Suppressor macrophage (primary cell): ENCODE data around the gene LIPE.
A peak's percentile ranks its signal among the peaks of the same experiment; 100 is the strongest.
"Not testable (repeated sequence)": the region's sequence is repeated elsewhere in the genome, so short reads cannot be mapped to it uniquely, and the experiment has no call there.

Experiments used
- DNase-seq, 4 experiments: peaks; one replicate each; pipeline ENCODE4 v3.0.0-alpha.2; 2020 to 2022
- total RNA-seq, 17 experiments: gene quantifications; one replicate each; lab custom pipeline; 2026; ENCODE audit warnings: mixed read lengths in 6 of 17, inconsistent platforms in 3 of 17; lab: John Stamatoyannopoulos, UW

Gene LIPE, protein sequence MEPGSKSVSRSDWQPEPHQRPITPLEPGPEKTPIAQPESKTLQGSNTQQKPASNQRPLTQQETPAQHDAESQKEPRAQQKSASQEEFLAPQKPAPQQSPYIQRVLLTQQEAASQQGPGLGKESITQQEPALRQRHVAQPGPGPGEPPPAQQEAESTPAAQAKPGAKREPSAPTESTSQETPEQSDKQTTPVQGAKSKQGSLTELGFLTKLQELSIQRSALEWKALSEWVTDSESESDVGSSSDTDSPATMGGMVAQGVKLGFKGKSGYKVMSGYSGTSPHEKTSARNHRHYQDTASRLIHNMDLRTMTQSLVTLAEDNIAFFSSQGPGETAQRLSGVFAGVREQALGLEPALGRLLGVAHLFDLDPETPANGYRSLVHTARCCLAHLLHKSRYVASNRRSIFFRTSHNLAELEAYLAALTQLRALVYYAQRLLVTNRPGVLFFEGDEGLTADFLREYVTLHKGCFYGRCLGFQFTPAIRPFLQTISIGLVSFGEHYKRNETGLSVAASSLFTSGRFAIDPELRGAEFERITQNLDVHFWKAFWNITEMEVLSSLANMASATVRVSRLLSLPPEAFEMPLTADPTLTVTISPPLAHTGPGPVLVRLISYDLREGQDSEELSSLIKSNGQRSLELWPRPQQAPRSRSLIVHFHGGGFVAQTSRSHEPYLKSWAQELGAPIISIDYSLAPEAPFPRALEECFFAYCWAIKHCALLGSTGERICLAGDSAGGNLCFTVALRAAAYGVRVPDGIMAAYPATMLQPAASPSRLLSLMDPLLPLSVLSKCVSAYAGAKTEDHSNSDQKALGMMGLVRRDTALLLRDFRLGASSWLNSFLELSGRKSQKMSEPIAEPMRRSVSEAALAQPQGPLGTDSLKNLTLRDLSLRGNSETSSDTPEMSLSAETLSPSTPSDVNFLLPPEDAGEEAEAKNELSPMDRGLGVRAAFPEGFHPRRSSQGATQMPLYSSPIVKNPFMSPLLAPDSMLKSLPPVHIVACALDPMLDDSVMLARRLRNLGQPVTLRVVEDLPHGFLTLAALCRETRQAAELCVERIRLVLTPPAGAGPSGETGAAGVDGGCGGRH
- total RNA-seq, result 0 to 2.9 (median 0.10) reads per million in 17 experiments

DNA sequence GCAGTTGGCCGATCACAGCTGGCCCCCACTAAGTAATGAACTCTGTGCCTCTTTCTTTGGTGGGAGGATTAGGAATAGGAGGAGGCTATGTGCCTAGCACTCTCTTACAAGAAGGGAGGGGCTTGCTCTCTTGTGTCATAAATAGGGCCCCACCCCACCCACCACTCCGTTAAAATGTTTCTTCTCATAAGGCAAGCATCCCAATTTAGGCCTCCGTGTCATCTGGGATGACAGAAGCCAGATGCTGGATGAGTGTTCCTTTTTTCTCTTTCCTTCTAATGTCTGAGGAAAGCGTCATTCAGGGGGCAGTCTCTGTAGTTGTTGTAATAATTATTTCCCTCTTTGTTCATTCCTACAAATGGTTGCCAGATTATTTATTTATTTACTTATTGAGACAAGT is at the start of gene LIPE:
Gene LIPE, minus strand, starts transcription at position 76 of the 400 bp plus-strand sequence. CDS start 239 bp downstream, outside the sequence.
- peak in 1 of 4 experiments; percentile 19 for DNase-seq

DNA sequence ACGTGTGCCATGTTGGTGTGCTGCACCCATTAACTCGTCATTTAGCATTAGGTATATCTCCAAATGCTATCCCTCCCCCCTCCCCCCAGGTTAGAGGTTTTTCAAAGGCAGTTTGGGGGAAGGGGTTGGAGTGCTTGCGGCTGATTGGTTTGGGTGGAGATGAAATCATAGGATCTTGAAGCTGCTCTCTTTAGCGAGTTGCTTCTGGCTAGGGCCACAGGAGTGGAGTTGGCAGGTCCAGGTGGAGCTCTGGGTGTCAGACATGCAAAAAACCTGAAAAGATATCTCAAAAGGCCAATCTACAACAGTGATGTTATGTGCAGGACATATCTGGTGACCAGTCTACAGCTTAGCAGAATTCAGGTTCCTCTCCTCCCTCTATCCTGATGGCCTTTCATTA is 48.2 kb upstream of the LIPE start:
- DNase-seq, result no peak

DNA sequence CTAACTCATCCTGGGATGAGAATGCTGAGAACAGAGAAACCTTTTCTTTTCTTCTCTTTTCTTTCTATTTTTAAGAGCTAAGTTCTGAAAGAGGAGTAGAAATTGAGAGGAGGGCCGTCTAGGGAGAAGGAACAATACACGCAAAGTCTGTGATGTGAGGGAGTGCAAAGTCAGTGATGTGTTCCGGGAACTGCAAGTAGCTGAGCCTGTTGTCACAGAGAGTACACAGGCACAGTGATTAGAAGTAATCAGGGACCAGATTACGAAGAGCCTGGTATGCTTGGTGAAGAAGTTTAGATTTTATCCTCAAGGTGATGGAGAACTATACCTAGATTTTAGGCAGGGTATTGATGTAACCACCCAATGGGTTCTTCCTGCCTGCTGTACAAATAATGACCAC is 47.6 kb upstream of the LIPE start:
- no peak for DNase-seq

DNA sequence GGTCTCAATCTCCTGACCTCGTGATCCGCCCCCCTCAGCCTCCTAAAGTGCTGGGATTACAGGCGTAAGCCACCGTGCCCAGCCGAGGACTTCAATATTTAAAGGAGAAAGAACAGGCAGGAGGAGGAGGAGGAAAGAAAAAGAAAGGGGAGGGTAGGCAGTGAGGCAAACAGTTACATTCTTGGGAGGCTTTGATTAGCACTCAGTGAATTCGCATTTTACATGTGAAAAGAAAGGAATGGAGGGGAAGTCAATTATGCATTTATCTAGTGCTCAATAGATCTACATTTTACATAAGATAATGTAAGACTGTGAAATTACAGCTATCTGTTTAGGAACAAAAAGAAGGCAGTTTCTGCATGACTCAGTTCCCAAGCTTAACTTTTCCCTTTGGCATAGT is 46.5 kb upstream of the LIPE start:
- no peak for DNase-seq

DNA sequence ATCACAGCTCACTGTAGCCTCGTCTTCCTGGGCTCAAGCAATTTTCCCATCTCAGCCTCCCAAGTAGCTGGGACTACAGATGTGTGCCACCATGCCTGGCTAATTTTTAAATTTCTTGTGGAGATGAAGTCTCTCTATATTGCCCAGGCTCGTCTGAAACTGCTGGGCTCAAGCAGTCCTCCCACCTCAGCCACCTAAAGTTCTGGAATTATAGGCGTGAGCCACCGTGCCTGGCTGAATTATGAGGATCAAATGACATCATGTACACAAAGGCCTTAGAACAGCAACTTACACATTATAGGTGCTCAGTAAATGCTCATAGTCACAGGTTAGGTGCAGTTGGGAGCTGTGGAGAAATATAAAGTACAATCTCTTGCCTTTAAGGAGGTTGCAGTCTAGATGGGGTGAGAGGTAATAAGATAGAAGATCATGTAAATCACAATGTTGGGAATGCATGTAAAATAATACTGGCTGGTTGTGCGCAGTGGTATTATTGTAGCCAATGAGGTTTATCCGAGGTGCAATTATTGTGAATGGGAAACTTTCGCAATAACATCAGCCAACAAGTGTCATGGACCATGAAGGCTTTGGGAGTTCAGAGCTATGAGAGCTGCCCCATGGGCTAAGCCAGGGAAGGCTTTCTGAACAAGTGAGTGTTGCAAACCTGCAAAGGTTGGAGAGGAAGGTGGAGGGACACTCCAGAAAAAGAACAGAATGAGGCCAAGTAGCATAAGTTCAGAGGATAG is 45.4 kb upstream of the LIPE start:
- no peak for DNase-seq

DNA sequence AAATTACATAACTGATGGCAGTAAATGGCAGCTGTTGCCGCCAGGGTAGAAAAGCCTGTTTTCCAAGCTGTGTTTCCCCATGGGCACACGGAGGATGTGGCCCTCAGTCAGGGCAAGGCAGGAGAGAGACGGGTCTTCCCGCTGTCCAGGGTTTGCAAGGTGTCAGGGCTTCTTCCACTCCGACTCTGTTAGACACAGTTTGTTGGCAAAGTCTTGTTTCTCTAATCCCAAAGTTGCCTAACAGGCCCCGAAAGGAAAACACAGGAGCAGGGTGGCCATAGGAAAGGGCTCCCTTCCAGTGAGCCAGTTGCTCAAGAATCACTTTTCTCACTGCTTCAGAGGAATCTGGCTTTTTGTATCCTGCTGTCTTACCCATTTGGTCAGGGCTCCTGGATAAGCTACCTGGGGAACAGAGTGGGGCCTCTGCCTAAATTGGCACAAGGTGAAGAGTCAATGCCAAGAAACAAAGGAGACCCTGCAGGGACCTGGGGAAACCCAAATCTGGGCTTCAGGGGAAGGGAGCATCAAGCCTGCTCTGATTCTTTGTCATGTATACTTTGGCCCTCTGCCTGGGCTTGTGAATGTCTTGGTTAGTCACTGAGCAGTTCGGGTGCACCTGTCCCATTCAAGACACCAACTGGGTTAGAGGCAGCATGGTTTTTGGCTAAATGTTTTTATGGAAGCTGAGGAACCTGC is 44.5 kb upstream of the LIPE start:
- no peak for DNase-seq

DNA sequence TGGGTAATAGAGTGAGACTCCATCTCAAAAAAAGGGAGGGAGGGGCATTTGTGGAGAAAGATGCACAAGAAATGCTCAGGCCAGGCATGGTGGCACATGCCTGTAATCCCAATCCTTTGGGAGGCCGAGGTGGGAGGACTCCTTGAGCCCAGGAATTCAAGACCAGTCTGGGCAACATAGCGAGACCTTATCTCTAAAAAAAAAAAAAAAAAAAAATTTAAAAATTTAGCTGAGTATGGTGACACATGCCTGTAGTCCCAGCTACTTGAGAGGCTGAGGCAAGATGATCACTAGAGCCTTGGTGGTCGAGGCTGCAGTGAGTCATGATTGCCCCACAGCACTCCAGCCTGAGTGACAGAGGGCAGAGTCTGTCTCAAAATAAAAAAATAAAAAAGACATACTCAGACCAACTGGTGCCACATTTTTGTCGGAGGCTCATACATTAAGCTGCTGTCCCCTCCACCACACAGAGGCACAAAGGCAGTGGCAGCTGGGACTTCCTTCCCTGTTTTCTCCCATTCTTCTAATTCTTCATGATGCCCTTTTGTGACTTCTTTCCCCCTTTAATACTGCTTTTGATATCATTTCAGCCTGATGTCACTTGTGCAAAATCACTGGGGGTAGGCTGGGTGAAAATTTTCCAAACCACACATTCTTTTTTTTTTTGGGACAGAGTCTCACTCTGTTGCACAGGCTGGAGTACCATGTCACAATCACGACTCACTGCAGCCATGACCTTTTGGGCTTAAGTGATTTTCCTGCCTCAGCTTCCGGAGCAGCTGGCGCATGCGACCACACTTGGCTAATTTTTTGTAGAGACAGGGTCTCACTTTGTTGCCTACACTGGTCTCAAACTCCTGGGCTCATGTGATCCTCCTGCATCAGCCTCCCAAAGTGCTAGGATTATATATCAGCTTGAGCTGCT is 42.4 kb upstream of the LIPE start:
- DNase-seq, result peak in 3 of 4 experiments; percentile 40 to 54 (median 42)

DNA sequence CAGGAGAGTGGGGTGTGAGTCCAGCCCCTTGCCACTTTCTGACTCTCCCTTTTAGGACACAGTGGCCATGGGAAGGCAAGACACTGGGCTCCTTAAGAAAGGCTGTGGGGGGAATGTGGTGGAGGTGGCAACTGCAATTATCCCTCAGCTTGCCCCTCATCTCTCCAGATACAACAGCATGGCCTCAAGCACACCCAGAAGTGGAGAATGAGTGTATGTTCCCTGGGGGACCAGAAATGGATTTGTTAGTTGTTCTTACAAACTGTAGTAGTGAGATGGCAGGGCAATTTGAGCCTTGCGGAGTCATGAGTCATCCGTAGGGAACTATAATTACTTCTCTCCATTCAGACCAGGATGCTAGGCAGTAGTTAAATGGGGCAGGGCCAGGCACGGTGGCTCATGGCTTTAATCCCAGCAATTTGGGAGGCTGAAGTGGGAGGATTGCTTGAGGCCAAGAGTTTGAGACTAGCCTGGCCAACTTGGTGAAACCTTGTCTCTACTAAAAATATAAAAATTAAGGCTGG is 41.1 kb upstream of the LIPE start:
- peak in 1 of 4 experiments; percentile 22 for DNase-seq

DNA sequence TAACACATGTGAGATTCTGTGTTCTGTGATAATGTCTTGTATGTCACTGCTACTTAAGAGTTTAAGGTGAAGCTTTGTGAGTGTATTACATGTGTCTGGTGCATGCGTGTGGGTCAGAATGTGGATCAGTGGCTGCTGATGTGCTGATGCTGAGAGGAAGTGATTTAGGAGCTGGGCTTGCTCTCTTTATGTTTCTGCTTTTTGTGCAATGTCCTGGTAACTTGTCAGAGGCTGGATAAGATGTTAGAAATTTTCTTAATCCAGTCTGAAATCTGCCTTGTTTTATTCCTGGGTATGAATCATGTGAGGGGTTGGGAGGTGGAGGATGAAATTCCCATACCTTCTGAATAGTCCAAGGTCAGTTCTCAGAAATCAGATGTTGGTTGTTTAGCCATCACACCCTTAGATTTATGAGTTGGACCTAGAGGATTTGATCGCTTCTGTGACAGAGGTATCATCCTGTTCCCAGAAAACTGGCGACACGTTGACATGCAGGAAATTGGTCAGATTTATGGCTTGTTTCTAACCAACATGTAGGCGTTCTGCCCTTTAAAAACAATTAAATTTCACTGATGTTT is 40.1 kb upstream of the LIPE start:
- DNase-seq, result peak; percentile 39 to 64 (median 55)

DNA sequence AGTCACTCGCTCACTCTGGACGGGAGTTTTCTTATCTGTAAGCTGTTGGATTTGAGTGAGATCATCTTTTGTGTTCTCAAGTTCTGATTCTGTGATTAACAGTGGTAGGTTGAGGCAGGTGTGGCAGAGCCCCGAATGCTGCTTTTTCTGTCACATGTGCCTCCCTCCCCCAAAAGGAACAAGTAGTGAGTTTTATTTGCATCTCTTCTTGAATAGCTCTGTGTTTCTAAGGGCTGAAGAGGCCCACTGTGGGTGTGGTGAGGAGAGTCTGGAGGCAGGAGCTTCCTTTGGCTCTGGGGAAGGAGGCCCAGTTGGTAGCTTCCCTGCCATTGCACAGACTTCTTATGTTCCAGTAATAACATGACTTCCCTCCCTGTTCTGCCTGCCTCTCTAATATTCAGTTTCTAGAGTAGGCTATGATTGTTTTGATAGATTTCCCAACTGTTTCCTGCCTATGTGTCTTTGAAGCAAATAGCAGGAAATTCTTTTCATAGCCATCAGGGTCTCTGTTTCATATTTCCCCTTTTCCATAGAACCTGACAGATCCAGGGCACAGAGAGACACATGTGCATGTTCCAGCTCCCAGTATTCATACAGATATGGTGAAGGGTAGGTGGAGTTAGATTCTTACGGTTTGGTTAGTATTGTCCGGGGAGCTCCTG is 39.5 kb upstream of the LIPE start:
- DNase-seq, result peak in 2 of 4 experiments; percentile 41 to 42

DNA sequence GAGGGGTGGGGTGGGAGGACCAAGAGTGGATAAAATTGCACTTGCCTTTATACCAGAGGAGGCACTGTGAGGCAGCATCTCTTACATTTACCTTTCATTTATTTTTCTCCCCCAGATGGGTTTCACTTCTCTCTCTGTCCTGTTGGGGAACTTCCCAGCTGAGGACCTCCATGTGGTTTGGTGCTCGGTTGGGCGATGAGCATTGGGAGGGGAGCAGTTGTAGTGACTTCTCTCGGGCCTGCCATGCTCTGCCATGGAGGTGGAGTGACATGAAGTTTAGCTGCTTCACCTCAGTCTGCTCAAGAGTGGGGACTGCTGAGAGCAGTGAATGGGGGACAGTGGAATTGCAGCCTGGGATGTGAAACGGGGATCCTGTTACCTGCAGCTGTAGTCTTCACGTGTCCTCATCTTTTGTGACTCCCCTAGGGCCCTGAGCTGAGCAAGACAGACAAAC is 38.7 kb upstream of the LIPE start:
- DNase-seq, result peak in 1 of 4 experiments; percentile 33

DNA sequence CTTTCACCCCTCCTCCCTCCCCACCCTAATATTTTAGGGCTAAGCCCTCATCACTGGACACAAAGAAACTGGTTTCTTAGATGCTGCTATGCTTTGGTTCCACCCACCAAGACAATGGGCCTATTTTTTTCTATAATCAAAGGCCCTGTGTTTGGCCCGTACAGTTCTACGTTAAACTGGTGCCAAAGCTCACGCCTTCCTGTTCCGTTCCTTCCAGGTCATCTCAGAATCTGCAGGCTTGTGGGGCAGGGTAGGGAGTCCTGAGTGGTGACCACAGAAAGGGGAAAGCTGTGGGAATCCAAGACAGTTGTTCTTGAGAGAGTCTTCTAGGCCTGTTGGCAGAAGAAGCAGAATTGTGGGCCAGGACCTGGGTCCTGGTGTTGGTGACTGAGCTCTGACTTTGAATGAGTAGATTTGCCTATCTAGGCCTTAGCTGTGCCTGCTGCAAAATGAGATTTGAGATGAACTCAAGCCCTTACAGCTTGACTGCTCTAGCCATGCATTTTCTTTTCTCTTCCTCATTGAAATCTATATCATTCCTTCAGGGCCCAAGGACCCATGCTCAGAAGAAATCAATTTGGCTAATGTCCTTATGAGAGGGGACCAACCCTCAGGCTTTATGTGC is 34.6 kb upstream of the LIPE start:
- DNase-seq, result no peak

DNA sequence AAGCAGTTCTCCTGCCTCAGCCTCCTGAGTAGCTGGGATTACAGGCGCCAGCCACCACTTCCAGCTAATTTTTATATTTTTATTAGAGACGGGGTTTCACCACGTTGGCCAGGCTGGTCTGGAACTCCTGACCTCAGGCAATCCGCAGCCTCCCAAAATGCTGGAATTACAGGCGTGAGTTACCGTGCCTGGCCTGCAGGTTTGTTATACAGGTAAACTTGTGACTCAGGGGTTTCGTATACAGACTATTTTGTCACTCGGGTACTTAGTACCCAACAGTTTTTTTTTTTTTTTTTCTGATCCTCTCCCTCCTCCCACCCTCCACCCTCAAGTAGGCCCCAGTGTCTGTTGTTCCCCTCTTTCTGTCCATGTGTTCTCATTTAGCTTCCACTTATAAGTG is 34.0 kb upstream of the LIPE start:
- not testable (repeated sequence) for DNase-seq

DNA sequence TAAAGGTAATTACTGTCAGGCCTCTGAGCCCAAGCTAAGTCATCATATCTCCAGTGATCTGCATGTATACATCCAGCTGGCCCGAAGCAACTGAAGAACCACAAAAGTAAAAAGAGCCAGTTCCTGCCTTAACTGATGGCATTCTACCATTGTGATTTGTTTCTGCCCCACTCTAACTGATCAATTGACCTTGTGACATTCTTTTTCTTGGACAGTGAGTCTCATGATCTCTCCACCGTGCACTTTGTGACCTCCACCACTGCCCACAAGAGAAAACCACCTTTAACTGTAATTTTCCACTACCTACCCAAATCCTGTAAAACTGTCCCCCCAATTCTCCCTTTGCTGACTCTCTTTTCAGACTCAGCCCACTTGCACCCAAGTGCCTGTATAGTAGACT is 32.7 kb upstream of the LIPE start:
- DNase-seq, result no peak

DNA sequence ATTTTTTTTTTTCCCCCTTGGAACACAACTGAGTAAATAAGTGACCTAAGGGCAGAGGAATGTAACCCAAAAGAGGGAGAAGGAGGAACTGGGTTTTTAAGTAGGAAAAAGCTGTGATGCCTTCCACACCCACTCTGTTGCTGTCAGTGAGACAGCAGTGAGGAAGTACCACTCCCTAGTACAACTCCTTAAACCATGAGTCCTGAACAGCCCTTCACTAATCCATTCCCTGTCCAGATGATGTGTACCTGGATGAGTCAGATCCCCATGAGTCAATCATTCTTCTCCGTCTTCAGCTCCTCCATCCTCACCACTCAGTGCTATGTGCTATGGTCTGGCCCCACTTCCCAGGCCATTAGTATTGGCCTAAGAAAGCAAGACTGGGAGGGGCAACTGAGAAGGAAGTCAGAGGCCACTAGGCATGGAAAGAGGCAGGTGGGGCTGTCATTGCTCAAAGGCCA is 28.5 kb upstream of the LIPE start:
- peak; percentile 47 to 72 (median 62) for DNase-seq

DNA sequence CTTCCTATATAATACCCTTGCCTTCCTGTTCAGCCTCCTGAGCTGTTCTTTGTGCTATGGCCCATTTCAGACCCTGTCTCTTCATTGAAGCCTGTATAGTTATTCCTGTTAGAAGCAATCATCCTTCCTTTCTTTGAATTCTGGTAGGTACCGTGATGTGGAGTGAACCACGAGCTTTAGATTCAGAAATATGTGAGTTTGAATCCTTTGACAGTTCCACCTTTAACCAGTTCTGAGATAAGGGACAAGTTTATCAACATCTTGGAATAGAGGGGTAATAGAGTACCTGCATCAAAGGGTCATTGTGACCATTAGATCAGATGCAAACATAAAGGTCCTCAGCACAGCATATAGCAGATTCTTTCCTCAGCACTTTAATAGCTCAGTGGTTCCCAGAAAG is 27.9 kb upstream of the LIPE start:
- no peak for DNase-seq

DNA sequence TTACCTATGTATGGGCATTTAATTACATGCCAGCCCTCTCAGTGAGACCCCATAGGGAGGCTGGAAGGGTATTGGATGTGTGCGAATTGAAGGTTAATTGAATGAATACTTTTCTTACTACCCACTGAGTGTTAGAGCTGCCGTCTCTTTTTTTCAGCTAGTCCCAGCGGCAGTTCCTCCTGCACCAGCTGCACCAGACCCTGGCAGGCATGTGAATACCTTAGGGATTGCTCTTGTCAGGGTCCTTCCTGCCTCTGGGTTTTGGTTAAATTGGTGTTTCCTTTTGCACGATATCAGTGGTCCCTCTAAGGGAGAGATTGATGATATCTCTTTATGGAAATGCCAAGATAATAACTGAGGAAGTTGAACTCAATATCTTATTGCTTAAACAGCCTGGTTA is 25.4 kb upstream of the LIPE start:
- DNase-seq, result no peak

DNA sequence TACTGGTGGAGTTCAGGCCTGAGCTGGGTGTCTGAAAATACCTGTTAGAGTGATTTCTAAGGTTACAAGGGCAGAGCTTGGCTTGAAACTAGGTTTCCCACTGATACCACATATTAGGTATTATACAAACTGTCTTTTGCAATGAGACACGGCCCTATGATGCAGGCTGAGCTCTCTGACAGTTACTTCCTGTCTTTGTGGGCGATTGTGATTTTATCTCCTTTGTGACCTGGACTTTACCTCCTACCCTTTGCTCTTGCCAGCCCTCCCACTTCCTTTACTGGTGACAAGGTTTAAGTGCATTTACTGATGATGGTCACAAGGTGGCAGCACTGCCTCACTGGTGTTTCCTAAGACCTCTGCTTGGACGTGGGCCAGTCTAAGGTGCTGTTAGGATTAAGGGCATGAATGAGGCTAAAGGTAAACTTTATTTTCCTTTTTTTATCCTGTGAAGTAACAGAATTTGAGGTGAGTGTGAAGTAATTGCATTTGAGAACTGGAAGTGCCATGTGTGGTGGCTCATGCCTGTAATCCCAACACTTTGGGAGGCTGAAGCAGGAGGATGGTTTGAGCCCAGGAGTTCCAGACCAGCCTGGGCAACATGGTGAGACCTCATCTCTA is 23.2 kb upstream of the LIPE start:
- peak; percentile 84 to 90 (median 88) for DNase-seq
